ENCODE data around the gene SLC9C2.
"Not testable (repeated sequence)": the region's sequence is repeated elsewhere in the genome, so short reads cannot be mapped to it uniquely, and the experiment has no call there.

Gene SLC9C2

GRCh38 chr1:173473599-173474011 is 129.3 kb downstream of the SLC9C2 start:
- ATAC-seq (ENCODE audit: low read depth) = peak; percentile 24; the same call in 1 of the 3 replicates
- Histone ChIP-seq H3K9me3 (ENCODE audit: severe bottlenecking) (peaks cover 5% of the 10 kb centered on the region), H3K27me3 (ENCODE audit: insufficient read depth, poor library complexity, severe bottlenecking) (no peaks in the 10 kb centered on the region), H3K27ac (ENCODE audit: poor library complexity, severe bottlenecking) (peak overlapping the region; percentile 79), H3K4me3 (ENCODE audit: severe bottlenecking) (no peak overlapping the region), H3K4me1 (ENCODE audit: insufficient read depth, poor library complexity, severe bottlenecking) (peaks cover 29% of the 10 kb centered on the region), H3K36me3 (ENCODE audit: low read depth) (peaks cover 5% of the 10 kb centered on the region)
- no peak for TF ChIP-seq CTCF (IDR thresholded peaks at IDR 0.05; ENCODE audit: poor library complexity, severe bottlenecking)
- no peak for DNase-seq (ENCODE audit: low spot score)

GRCh38 chr1:173470608-173471007 is 132.3 kb downstream of the SLC9C2 start:
- no peak overlapping the region for H3K27ac ChIP-seq (ENCODE audit: poor library complexity, severe bottlenecking)
- no peak for ATAC-seq (ENCODE audit: low read depth)
- peaks cover 5% of the 10 kb centered on the region for H3K9me3 ChIP-seq (ENCODE audit: severe bottlenecking)
- H3K4me1 ChIP-seq (ENCODE audit: insufficient read depth, poor library complexity, severe bottlenecking) = peaks cover 26% of the 10 kb centered on the region
- no peak for DNase-seq (ENCODE audit: low spot score)
- no peak for TF ChIP-seq CTCF (IDR thresholded peaks at IDR 0.05; ENCODE audit: poor library complexity, severe bottlenecking)
- no peak overlapping the region for H3K4me3 ChIP-seq (ENCODE audit: severe bottlenecking)
- H3K27me3 ChIP-seq (ENCODE audit: insufficient read depth, poor library complexity, severe bottlenecking) = no peaks in the 10 kb centered on the region
- peaks cover 4% of the 10 kb centered on the region; the same call in 1 of the 2 replicates for H3K36me3 ChIP-seq (ENCODE audit: low read depth)

- H3K4me1 ChIP-seq (ENCODE audit: insufficient read depth, poor library complexity, severe bottlenecking) = peaks cover 17% of the 10 kb centered on the region
- no peak for TF ChIP-seq CTCF (IDR thresholded peaks at IDR 0.05; ENCODE audit: poor library complexity, severe bottlenecking)
- H3K36me3 ChIP-seq (ENCODE audit: low read depth) = peaks cover 4% of the 10 kb centered on the region; the same call in 1 of the 2 replicates
- no peaks in the 10 kb centered on the region for H3K27me3 ChIP-seq (ENCODE audit: insufficient read depth, poor library complexity, severe bottlenecking)
- no peak overlapping the region for H3K4me3 ChIP-seq (ENCODE audit: severe bottlenecking)
- H3K9me3 ChIP-seq (ENCODE audit: severe bottlenecking) = peaks cover 5% of the 10 kb centered on the region
- no peak for ATAC-seq (ENCODE audit: low read depth)
- no peak overlapping the region for H3K27ac ChIP-seq (ENCODE audit: poor library complexity, severe bottlenecking)
- no peak for DNase-seq (ENCODE audit: low spot score)
Measured at GRCh38 chr1:173469656-173470055, 133.2 kb downstream of the SLC9C2 start.

- no peak overlapping the region for H3K4me3 ChIP-seq (ENCODE audit: severe bottlenecking)
- DNase-seq (ENCODE audit: low spot score) = no peak
- no peaks in the 10 kb centered on the region for H3K27me3 ChIP-seq (ENCODE audit: insufficient read depth, poor library complexity, severe bottlenecking)
- H3K9me3 ChIP-seq (ENCODE audit: severe bottlenecking) = peaks cover 12% of the 10 kb centered on the region
- H3K27ac ChIP-seq (ENCODE audit: poor library complexity, severe bottlenecking) = no peak overlapping the region
- H3K4me1 ChIP-seq (ENCODE audit: insufficient read depth, poor library complexity, severe bottlenecking) = no peaks in the 10 kb centered on the region
- no peak for TF ChIP-seq CTCF (IDR thresholded peaks at IDR 0.05; ENCODE audit: poor library complexity, severe bottlenecking)
- ATAC-seq (ENCODE audit: low read depth) = no peak
- H3K36me3 ChIP-seq (ENCODE audit: low read depth) = no peaks in the 10 kb centered on the region
Measured at GRCh38 chr1:173467426-173467825, 135.4 kb downstream of the SLC9C2 start.

- not testable (repeated sequence) for H3K27me3 ChIP-seq (ENCODE audit: insufficient read depth, poor library complexity, severe bottlenecking); ATAC-seq (ENCODE audit: low read depth); H3K9me3 ChIP-seq (ENCODE audit: severe bottlenecking); H3K27ac ChIP-seq (ENCODE audit: poor library complexity, severe bottlenecking); H3K36me3 ChIP-seq (ENCODE audit: low read depth); H3K4me3 ChIP-seq (ENCODE audit: severe bottlenecking); DNase-seq (ENCODE audit: low spot score); H3K4me1 ChIP-seq (ENCODE audit: insufficient read depth, poor library complexity, severe bottlenecking)
Measured at GRCh38 chr1:173464185-173464584, 138.7 kb downstream of the SLC9C2 start.

DNA sequence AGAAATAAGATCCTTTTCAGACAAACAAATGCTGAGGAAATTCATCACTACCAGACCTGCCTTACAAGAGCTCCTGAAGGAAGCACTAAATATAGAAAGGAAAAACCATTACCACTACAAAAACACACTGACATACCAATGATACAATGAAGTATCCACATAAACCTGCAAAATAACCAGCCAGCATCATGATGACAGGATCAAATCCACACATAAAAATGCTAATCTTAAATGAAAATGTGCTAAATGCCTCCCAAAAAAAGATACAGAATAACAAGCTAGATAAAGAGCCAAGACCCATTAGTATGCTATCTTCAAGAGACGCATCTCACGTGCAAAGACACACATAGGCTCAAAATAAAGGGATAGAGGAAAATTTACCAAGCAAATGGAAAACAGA is 140.2 kb downstream of the SLC9C2 start:
- not testable (repeated sequence) for H3K9me3 ChIP-seq (ENCODE audit: severe bottlenecking); H3K27me3 ChIP-seq (ENCODE audit: insufficient read depth, poor library complexity, severe bottlenecking); H3K4me3 ChIP-seq (ENCODE audit: severe bottlenecking); DNase-seq (ENCODE audit: low spot score); H3K27ac ChIP-seq (ENCODE audit: poor library complexity, severe bottlenecking); H3K36me3 ChIP-seq (ENCODE audit: low read depth); H3K4me1 ChIP-seq (ENCODE audit: insufficient read depth, poor library complexity, severe bottlenecking); ATAC-seq (ENCODE audit: low read depth)
